KMS-11 (cell line): ENCODE results near the gene BABAM1.

Experiments used
- H2AFZ ChIP-seq: fragments of 200-600 bp; sonication (generic); 2 replicates; pipeline ENCODE4 v1.6.1; 2016; ENCODE audit warnings: antibody characterized with exemption, mixed run types, low read depth
- H3K27ac ChIP-seq: fragments of 200-600 bp; sonication (generic); 2 replicates; pipeline ENCODE4 v1.6.1; 2016; ENCODE audit warnings: mild to moderate bottlenecking, mixed run types
- H3K27me3 ChIP-seq: fragments of 200-600 bp; sonication (generic); 2 replicates; pipeline ENCODE4 v1.6.1; 2017; ENCODE audit warnings: mild to moderate bottlenecking, low read depth, mixed run types, moderate library complexity; ENCODE audit not compliant: insufficient read depth
- H3K36me3 ChIP-seq: fragments of 200-600 bp; sonication (generic); 2 replicates; pipeline ENCODE4 v1.6.1; 2017; ENCODE audit warnings: mild to moderate bottlenecking, mixed run types; ENCODE audit not compliant: insufficient read depth
- H3K4me1 ChIP-seq: fragments of 200-600 bp; sonication (generic); 2 replicates; pipeline ENCODE4 v1.6.1; 2016; ENCODE audit warnings: mild to moderate bottlenecking, low read depth, mixed run types; ENCODE audit not compliant: poor library complexity, severe bottlenecking
- H3K4me2 ChIP-seq: fragments of 200-600 bp; sonication (generic); 2 replicates; pipeline ENCODE4 v1.7.0; 2016; ENCODE audit warnings: mild to moderate bottlenecking, mixed run types
- H3K4me3 ChIP-seq: fragments of 200-600 bp; sonication (generic); IDR thresholded peaks from 2 replicates; pipeline ENCODE4 v1.6.1; 2017; ENCODE audit warnings: low read depth, low read length, mixed read lengths; ENCODE audit not compliant: insufficient read depth
- H3K79me2 ChIP-seq: fragments of 200-600 bp; sonication (generic); 2 replicates; pipeline ENCODE4 v1.6.1; 2016; ENCODE audit warnings: low read depth, mixed run types; ENCODE audit not compliant: insufficient read depth
- H3K9ac ChIP-seq: fragments of 200-600 bp; sonication (generic); 2 replicates; pipeline ENCODE4 v1.6.1; 2016; ENCODE audit warnings: mild to moderate bottlenecking, mixed run types
- H4K20me1 ChIP-seq: fragments of 200-600 bp; sonication (generic); 2 replicates; pipeline ENCODE4 v1.6.1; 2016; ENCODE audit warnings: mild to moderate bottlenecking, mixed run types; ENCODE audit not compliant: insufficient read depth
- TF ChIP-seq, protein P1 (sequence below): fragments of 200-600 bp; sonication (generic); conservative IDR thresholded peaks from 2 replicates; pipeline ENCODE4 v1.6.1; 2017; ENCODE audit warnings: low read depth, mild to moderate bottlenecking, antibody characterized with exemption, low read length, moderate library complexity, mixed read lengths

BABAM1 gene

DNA sequence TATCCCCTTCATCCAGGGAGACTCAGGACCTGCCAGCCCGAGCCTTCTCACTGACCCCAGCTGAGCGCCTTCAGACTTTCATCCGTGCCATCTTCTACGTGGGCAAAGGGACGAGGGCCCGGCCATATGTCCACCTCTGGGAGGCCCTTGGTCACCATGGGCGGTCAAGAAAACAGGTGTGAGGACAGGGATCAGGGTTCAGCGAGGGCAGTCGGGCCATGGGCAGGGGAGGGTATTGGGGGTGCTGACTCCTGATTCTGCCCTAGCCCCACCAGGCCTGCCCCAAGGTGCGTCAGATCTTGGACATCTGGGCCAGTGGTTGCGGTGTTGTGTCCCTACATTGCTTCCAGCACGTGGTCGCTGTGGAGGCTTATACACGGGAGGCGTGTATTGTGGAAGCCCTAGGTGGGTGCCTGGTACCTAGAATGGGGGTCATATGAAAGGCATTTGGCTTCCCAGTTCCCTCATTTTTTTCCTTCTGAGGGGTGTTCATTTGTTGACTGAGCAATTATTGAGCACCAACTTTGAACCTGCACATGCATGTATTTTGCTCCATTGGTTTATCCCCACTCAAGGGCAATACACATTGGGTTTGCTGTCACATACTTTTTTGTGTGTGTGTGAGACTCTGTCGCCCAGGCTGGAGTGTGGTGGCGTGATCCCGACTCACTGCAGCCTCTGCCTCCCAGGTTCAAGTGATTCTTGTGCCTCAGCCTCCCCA is 18.3 kb downstream of the BABAM1 start:
- H2AFZ ChIP-seq: no peak overlapping the region

DNA sequence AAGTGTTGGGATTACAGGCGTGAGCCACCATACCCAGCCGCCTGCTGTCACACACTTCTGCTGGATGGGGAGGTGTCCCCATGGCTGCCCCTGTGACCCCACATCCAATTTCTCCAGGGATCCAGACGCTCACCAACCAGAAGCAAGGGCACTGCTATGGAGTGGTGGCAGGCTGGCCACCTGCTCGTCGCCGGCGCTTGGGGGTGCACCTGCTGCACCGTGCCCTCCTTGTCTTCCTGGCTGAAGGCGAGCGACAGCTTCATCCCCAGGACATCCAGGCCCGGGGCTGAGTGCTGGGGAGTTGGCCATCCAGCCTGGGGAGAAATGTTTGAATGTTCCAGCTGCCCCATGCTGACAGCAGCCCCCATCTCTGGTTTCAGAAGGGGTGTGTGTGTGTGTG is 19.0 kb downstream of the BABAM1 start:
- Histone ChIP-seq H3K4me1 (peaks cover 6% of the 10 kb centered on the region), H3K27ac (no peak overlapping the region), H4K20me1 (no peaks in the 10 kb centered on the region), H3K36me3 (no peaks in the 10 kb centered on the region), H3K79me2 (no peaks in the 10 kb centered on the region), H2AFZ (no peak overlapping the region), H3K9ac (no peak overlapping the region), H3K4me2 (no peak overlapping the region), H3K4me3 (no peak overlapping the region), H3K27me3 (0 out of 2 replicates have a peak, but pooled peaks cover 6% of the 10 kb centered on the region)
- TF ChIP-seq, protein P1, sequence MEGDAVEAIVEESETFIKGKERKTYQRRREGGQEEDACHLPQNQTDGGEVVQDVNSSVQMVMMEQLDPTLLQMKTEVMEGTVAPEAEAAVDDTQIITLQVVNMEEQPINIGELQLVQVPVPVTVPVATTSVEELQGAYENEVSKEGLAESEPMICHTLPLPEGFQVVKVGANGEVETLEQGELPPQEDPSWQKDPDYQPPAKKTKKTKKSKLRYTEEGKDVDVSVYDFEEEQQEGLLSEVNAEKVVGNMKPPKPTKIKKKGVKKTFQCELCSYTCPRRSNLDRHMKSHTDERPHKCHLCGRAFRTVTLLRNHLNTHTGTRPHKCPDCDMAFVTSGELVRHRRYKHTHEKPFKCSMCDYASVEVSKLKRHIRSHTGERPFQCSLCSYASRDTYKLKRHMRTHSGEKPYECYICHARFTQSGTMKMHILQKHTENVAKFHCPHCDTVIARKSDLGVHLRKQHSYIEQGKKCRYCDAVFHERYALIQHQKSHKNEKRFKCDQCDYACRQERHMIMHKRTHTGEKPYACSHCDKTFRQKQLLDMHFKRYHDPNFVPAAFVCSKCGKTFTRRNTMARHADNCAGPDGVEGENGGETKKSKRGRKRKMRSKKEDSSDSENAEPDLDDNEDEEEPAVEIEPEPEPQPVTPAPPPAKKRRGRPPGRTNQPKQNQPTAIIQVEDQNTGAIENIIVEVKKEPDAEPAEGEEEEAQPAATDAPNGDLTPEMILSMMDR: no peak

More for the DNA sequence above, 18.3 kb downstream of the BABAM1 start:
- H3K27ac ChIP-seq: no peak overlapping the region
- no peaks in the 10 kb centered on the region for H4K20me1 ChIP-seq
- H3K79me2 ChIP-seq: no peaks in the 10 kb centered on the region
- peaks cover 6% of the 10 kb centered on the region for H3K4me1 ChIP-seq
- H3K27me3 ChIP-seq: 0 out of 2 replicates have a peak, but pooled peaks cover 6% of the 10 kb centered on the region
- H3K36me3 ChIP-seq: no peaks in the 10 kb centered on the region
- H3K9ac ChIP-seq: no peak overlapping the region
- no peak overlapping the region for H3K4me3 ChIP-seq
- H3K4me2 ChIP-seq: no peak overlapping the region
- TF ChIP-seq, protein P1: no peak

DNA sequence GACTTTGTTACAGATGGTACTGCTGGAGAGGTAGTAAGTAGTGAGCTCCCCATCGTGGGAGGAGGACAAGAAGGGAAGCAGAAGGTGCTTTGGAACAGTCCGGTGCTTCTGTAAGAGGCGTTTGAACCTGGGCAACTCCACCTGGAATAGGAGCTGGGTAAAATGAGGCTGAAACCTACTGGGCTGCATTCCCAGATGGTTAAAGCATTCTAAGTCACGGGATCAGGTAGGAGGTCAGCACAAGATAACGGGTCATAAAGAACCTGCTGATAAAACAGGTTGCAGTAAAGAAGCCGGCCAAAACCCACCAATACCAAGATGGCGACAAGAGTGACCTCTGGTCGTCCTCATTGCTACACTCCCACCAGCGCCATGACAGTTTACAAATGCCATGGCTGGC is 19.5 kb downstream of the BABAM1 start:
- TF ChIP-seq, protein P1: no peak
- H3K4me3 ChIP-seq: no peak overlapping the region
- H3K79me2 ChIP-seq: no peaks in the 10 kb centered on the region
- 0 out of 2 replicates have a peak, but pooled peaks cover 6% of the 10 kb centered on the region for H3K27me3 ChIP-seq
- H4K20me1 ChIP-seq: no peaks in the 10 kb centered on the region
- peaks cover 6% of the 10 kb centered on the region for H3K4me1 ChIP-seq
- H3K4me2 ChIP-seq: no peak overlapping the region
- H3K9ac ChIP-seq: no peak overlapping the region
- no peak overlapping the region for H2AFZ ChIP-seq
- H3K36me3 ChIP-seq: no peaks in the 10 kb centered on the region
- H3K27ac ChIP-seq: no peak overlapping the region

DNA sequence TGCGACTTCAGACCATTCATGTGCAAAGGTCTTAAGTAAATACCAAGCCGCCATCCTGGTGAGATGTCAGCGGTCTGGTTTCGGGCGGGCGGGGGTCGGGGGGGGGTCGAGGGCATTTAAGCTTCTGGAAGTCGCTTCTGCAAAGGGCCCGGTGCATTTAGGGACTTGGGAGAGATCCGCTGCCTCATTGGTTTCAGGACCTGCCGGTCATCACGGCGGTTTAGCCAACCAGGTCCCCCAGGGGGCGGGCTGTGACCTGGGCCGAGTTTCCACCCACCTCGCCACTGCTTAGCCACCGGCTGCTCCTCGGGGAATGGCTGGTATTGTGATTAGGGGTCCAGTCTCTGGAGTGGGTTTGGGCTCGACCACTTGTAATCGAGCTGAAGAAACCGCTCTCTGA is 22.2 kb downstream of the BABAM1 start:
- no peak overlapping the region for H3K27ac ChIP-seq
- peaks cover 7% of the 10 kb centered on the region for H3K4me1 ChIP-seq
- H3K4me2 ChIP-seq: no peak overlapping the region
- H2AFZ ChIP-seq: no peak overlapping the region
- H3K36me3 ChIP-seq: no peaks in the 10 kb centered on the region
- H3K4me3 ChIP-seq: no peak overlapping the region
- 0 out of 2 replicates have a peak, but pooled peaks cover 6% of the 10 kb centered on the region for H3K27me3 ChIP-seq
- no peaks in the 10 kb centered on the region for H4K20me1 ChIP-seq
- H3K9ac ChIP-seq: no peak overlapping the region
- TF ChIP-seq, protein P1: no peak
- no peaks in the 10 kb centered on the region for H3K79me2 ChIP-seq
